SK-N-MC (cell line): Measurements from ENCODE around the gene TOMM34.

Source experiments
- EZH2 ChIP-seq: fragments of 200-600 bp; sonication (generic); IDR thresholded peaks from one replicate; pipeline ENCODE4 v1.6.1; 2017; ENCODE audit warnings: antibody characterized with exemption
- POLR2AphosphoS5 ChIP-seq: IDR thresholded peaks from 2 replicates; pipeline ENCODE4 v1.6.1; 2012; ENCODE audit warnings: mild to moderate bottlenecking, low read depth, low read length, borderline replicate concordance

GRCh38 chr20:44981736-44982406, 21.7 kb upstream of the TOMM34 start:
- TF ChIP-seq EZH2, result no peak
- no peak for TF ChIP-seq POLR2AphosphoS5
